HG03064 (cell line): ENCODE results near the gene CDY2A.
"Not testable (repeated sequence)": the region's sequence is repeated elsewhere in the genome, so short reads cannot be mapped to it uniquely, and the experiment has no call there.

Experiments
- ATAC-seq: cut with Tn5 transposase; IDR thresholded peaks from one replicate; pipeline ENCODE4 v1.9.1; 2021; ENCODE audit warnings: low read depth; ENCODE audit not compliant: unreplicated experiment

Gene CDY2A

GRCh38 chrY:18025487-18025886, at the start of gene CDY2A:
TSS of gene CDY2A (plus strand) at chrY:18025787. CDS start at chrY:18026115, 328 bp downstream.
- not testable (repeated sequence) for ATAC-seq

DNA sequence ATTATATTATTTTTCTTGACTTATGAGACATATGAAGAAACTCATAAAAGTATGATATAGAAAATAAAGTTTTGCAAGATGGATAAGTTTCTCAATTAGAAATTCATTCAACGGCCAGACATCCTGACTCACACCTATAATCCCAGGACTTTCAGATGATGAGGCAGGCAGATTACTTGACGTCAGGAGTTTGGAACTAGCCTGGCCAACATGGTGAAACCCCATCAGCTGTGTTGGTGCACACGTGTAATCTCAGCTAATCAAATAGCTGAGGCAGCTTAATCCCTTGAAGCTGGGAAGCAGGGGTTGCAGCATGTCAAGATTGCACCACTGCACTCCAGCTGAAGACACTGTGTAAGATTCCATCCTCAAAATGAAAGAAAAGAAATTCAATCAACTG, 28.0 kb upstream of the CDY2A start:
- ATAC-seq = not testable (repeated sequence)

- ATAC-seq = not testable (repeated sequence)
Observed at GRCh38 chrY:17998266-17998665, 27.3 kb upstream of the CDY2A start.

GRCh38 chrY:18023897-18024296, 1.7 kb upstream of the CDY2A start:
- ATAC-seq = not testable (repeated sequence)

GRCh38 chrY:18028845-18029244, 3.3 kb downstream of the CDY2A start:
- not testable (repeated sequence) for ATAC-seq

DNA sequence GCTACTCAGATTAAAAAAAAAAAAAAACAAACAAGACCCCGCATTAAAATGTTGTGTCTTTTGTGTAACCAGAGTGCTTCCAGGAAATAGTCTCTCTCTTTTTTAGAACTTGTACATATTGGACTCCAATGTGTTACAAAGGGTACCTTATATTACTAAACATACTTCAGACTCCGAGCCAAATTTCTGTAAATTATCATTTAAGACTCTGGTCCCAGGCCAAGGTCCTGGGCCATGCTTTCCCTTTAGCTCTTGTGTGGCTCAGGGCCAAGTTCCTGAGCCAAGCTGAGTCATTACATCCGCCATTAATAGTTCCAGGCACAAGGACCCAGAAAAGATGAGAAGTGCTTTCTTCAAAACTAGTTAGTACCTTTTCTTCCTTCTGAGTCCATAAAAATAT, 4.6 kb downstream of the CDY2A start:
- ATAC-seq = not testable (repeated sequence)

- ATAC-seq = not testable (repeated sequence)
Observed at GRCh38 chrY:18034100-18034814, 8.7 kb downstream of the CDY2A start.

- ATAC-seq = not testable (repeated sequence)
Observed at GRCh38 chrY:18034864-18035263, 9.3 kb downstream of the CDY2A start.

- ATAC-seq = not testable (repeated sequence)
Observed at GRCh38 chrY:18044990-18045389, 19.4 kb downstream of the CDY2A start.

DNA sequence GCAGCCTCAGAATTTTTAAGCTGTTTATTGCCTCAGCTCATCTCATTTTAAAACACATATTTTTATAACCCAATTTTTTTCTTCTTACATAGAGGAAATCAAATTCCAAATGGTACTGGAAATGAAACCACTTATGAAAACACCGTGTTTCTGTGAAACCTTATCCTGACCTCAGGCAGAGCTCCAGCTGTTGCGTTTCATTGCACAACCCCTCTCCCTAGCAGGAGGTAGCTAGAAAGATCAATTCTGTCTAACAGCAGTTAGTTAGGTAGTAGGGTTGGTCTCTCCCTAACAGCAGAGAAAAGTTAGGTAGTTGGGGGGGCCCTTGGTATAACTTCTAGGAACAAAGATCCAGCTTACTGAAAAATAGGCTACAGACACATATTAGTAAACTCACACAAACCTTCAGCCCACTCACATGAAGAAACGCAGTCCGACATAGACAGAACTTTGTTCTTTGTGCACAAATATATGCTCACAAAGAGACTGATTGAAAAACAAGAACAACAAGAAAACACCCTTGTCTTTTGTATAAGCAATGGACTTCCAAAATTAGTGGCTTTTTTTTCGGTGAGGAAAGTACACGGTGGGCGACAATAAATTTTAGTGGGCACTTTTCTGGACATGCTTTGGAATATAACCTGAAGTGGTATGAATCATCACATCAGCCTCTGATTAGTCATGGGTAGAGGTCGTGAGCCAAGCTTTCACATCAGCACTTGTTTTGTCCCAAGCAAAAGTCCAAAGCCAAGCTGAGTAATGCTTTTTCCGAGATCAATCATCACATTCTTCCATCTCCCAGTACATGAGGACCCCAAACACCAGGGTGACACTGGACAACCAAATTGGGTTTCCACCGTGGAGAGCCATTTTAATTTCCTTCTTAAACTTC, 22.8 kb downstream of the CDY2A start:
- not testable (repeated sequence) for ATAC-seq

DNA sequence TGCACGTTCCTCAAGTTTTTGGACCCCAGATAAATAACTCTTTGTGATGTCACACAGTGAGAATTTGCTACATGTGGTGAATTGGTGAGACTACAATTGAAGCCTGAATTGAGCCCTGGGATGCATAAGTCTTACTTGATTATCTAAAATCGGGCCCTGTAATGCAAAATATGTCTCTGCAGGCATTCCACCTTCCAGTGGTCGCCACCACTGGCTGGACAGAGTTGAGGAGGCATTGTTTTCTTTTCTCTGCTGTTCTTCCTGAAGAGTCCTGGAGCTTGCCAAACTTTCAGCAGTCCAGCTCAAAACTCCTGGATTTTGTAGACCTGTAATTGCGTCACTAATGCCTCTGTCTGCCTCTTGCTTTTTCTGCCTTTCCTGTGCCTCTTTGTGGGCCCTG, 23.5 kb downstream of the CDY2A start:
- ATAC-seq = not testable (repeated sequence)

DNA sequence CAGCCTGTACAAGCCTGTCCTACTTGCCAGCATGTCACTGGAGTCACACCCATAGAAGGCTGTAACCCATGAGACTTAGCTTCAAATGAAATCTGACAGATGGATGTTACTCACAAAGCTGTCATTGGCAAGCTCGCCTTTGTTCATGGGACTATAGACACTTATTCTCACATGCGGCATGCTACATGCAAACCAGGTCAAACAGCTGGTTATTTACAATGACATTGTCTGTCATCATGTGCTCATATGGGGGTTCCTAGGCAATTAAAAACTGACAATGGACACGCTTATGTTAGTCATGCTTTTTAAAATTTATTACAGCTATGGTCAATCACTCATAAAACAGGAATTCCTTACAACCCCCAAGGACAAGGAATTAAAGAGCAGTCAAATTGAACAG, 30.9 kb downstream of the CDY2A start:
- ATAC-seq = not testable (repeated sequence)

GRCh38 chrY:18073464-18073863, 47.9 kb downstream of the CDY2A start:
- ATAC-seq = not testable (repeated sequence)
